K562 (cell line): Measurements from ENCODE around the gene SERPINE2. TPM values are rescaled to one million over a fixed set of nuclear protein-coding genes. Genes with fewer than 3 reads are reported as not detected.

Experiments used
- ATAC-seq: fragments of 200-7000 bp; cut with Tn5 transposase; 3 replicates; pipeline ENCODE4 v1.9.1; 2020; ENCODE audit warnings: moderate library complexity
- BruUV-seq: library from RNA; stranded (reverse); fragments of 400-500 nt; replicated peaks from 2 replicates; lab custom pipeline; 2021; lab: Mats Ljungman, UMichigan
- CTCF ChIA-PET: fragments of 300-600 bp; formaldehyde crosslinking; extraction: SDS; loops from one replicate; lab custom pipeline; 2021; ENCODE audit warnings: low intra/inter-chr PET ratio; lab: Yijun Ruan, JAX
- POLR2A ChIA-PET: fragments of 300-600, 350-650 bp; sonication (Branson Sonifier 250); formaldehyde crosslinking; extraction: SDS; loops from one replicate; lab custom pipeline; 2021; ENCODE audit warnings: antibody characterized with exemption, inconsistent platforms; lab: Yijun Ruan, JAX
- DNase-seq, 4 experiments: peaks; one replicate each; pipeline versions ENCODE4 v3.0.0 to v3.0.0-alpha.2; 2011 to 2018; ENCODE audit warnings: low spot score in 3 of 4, mixed read lengths in 3 of 4; ENCODE audit errors: extremely low read depth in 1 of 4
- FAIRE-seq: peaks from 2 replicates; lab custom pipeline; 2011; peaks lifted over from hg19 to GRCh38; lab: Jason Lieb, UNC
- H2AFZ ChIP-seq: 2 replicates; pipeline ENCODE4 v1.6.0; 2011; ENCODE audit warnings: low read depth, low read length, control low read depth, inconsistent platforms
- H3K27ac ChIP-seq: fragments of 200-600 bp; 3 replicates; pipeline ENCODE4 v1.8.0; 2011; ENCODE audit warnings: low read depth, mild to moderate bottlenecking, control low read depth, inconsistent platforms, low read length, moderate library complexity, mixed read lengths; ENCODE audit errors: extremely low read depth
- H3K27me3 ChIP-seq, 2 experiments: fragments of 300-600 bp in 1 of 2; 2 replicates in 1 of 2; 3 replicates in 1 of 2; pipeline versions ENCODE4 v1.6.0 to v1.8.0; 2011; ENCODE audit warnings: inconsistent platforms in 2 of 2, low read length in 2 of 2, mild to moderate bottlenecking in 1 of 2, mixed read lengths in 1 of 2, moderate library complexity in 1 of 2; ENCODE audit not compliant: control insufficient read depth in 2 of 2, insufficient read depth in 2 of 2
- H3K36me3 ChIP-seq: fragments of 300-600 bp; 3 replicates; pipeline ENCODE4 v1.8.0; 2011; ENCODE audit warnings: mild to moderate bottlenecking, low read length, inconsistent platforms; ENCODE audit not compliant: control insufficient read depth, insufficient read depth
- H3K4me1 ChIP-seq, 2 experiments: fragments of 200-600 bp in 1 of 2; replicated peaks in 1 of 2; 2 replicates in 1 of 2; 3 replicates in 1 of 2; pipeline versions ENCODE4 v1.5.1 to v1.8.0; 2011; ENCODE audit warnings: inconsistent platforms in 2 of 2, low read length in 2 of 2, mild to moderate bottlenecking in 1 of 2, mixed read lengths in 1 of 2, moderate library complexity in 1 of 2; ENCODE audit not compliant: control insufficient read depth in 2 of 2, insufficient read depth in 2 of 2
- H3K4me2 ChIP-seq: 2 replicates; pipeline ENCODE4 v1.6.1; 2011; ENCODE audit warnings: low read length, control low read depth, inconsistent platforms, mixed read lengths; ENCODE audit not compliant: insufficient read depth
- H3K4me3 ChIP-seq: fragments of 200-600 bp; sonication (generic), shearing (Covaris generic); 2 replicates; pipeline ENCODE4 v1.5.1; 2016; ENCODE audit warnings: control low read depth, inconsistent platforms
- H3K79me2 ChIP-seq: fragments of 200-600 bp; 3 replicates; pipeline ENCODE4 v1.8.0; 2011; ENCODE audit warnings: low read length, inconsistent platforms; ENCODE audit not compliant: control insufficient read depth, insufficient read depth
- H3K9ac ChIP-seq, 2 experiments: 2 replicates each; pipeline versions ENCODE4 v1.6.0 to v1.6.1; 2011; ENCODE audit warnings: low read depth in 2 of 2, low read length in 2 of 2, control low read depth in 1 of 2, inconsistent platforms in 1 of 2, mild to moderate bottlenecking in 1 of 2, mixed read lengths in 1 of 2; ENCODE audit not compliant: insufficient read depth in 1 of 2
- H3K9me1 ChIP-seq: one replicate; pipeline ENCODE4 v1.6.0; 2011; ENCODE audit warnings: inconsistent platforms, mild to moderate bottlenecking, low read length, moderate library complexity; ENCODE audit not compliant: control insufficient read depth, insufficient read depth
- H3K9me3 ChIP-seq: replicated peaks from 2 replicates; pipeline ENCODE4 v1.5.1; 2011; ENCODE audit warnings: low read depth, low read length, inconsistent platforms; ENCODE audit not compliant: control insufficient read depth, insufficient read depth
- H4K20me1 ChIP-seq: replicated peaks from 2 replicates; pipeline ENCODE4 v1.6.1; 2011; ENCODE audit warnings: low read length, inconsistent platforms, mixed read lengths; ENCODE audit not compliant: control insufficient read depth, insufficient read depth
- HNRNPUL1 ChIP-seq: fragments of 200-400 bp; formaldehyde crosslinking; IDR thresholded peaks from 2 replicates; pipeline ENCODE4 v1.6.1; 2017; ENCODE audit warnings: low read length
- NELFE ChIP-seq: IDR thresholded peaks from 2 replicates; pipeline ENCODE4 v1.6.1; 2011; ENCODE audit warnings: mild to moderate bottlenecking; ENCODE audit not compliant: insufficient read depth, insufficient read length
- NR3C1 ChIP-seq: sonication (generic); formaldehyde crosslinking; IDR thresholded peaks from 2 replicates; pipeline ENCODE4 v1.8.1; 2022; ENCODE audit warnings: missing genetic modification reagents
- RAD51 ChIP-seq: fragments of 450-650 bp; IDR thresholded peaks from 2 replicates; pipeline ENCODE4 v1.7.1; 2016; ENCODE audit warnings: low read depth, mild to moderate bottlenecking, borderline replicate concordance
- STAT5B ChIP-seq: fragments of 250-450 bp; sonication (Bioruptor Pico); IDR thresholded peaks from 2 replicates; pipeline ENCODE4 v1.8.0; 2021; ENCODE audit warnings: mild to moderate bottlenecking, inconsistent platforms
- ZNF57 ChIP-seq: fragments of 450-650 bp; formaldehyde crosslinking; IDR thresholded peaks from 2 replicates; pipeline ENCODE4 v1.4.0; 2020; ENCODE audit warnings: mild to moderate bottlenecking, moderate library complexity
- WGBS: fragments of 100-300 bp; shearing (Covaris generic); methylation state at CpG from one replicate; pipeline ENCODE4 v1.1.6; 2016; ENCODE audit warnings: low coverage, mixed read lengths; ENCODE audit not compliant: insufficient coverage; ENCODE audit errors: missing lambda C conversion rate; 5-methylcytosine and 5-hydroxymethylcytosine counted together
- in situ Hi-C: fragments of 300-500 bp; cut with MboI; formaldehyde crosslinking; loops from 4 replicates; pipeline ENCODE4 v1.15.0; 2018; ENCODE audit warnings: inconsistent platforms, mixed read lengths
- intact Hi-C: fragments of 100-400 bp; cut with micrococcal nuclease; formaldehyde crosslinking; loops from 2 replicates; pipeline ENCODE4 v1.14.2; 2022
- polyA plus RNA-seq, 8 experiments: library from polyadenylated mRNA; depleted of rRNA in 4 of 8; stranded (reverse) in 5 of 8; unstranded in 3 of 8; fragments of >200 nt; fragmentation: Nextera tagmentation in 2 of 8; fragmentation: Illumina TruSeq in 1 of 8; extraction: Ambion mirVana in 2 of 8; extraction: Trizol in 1 of 8; gene quantifications; 2 replicates each; pipeline versions ENCODE4 v1.2.1 to v1.2.3, GENCODE V29; 2011 to 2014; ENCODE audit warnings: inconsistent platforms in 1 of 8, missing spikeins in 1 of 8
- total RNA-seq, 7 experiments: library from RNA; depleted of rRNA in 6 of 7; stranded (reverse); fragments of >200 nt in 6 of 7; fragmentation: Illumina TruSeq in 2 of 7; extraction: Trizol in 2 of 7; gene quantifications; 2 replicates each; pipeline versions ENCODE4 v1.2.1 to v1.2.3, GENCODE V29; 2011 to 2021; ENCODE audit warnings: low replicate concordance in 1 of 7
- TF ChIP-seq, protein P1 (sequence below): fragments of 200-800 bp; sonication (Bioruptor generic); IDR thresholded peaks from 2 replicates; pipeline ENCODE4 v1.6.1; 2016; ENCODE audit warnings: missing genetic modification characterization, missing compliant biosample characterization
- TF ChIP-seq, protein P2 (sequence below): fragments of 450-650 bp; IDR thresholded peaks from 2 replicates; pipeline ENCODE4 v1.6.1; 2016; ENCODE audit warnings: low read depth

The SERPINE2 gene
- total and polyA plus RNA-seq, 9 of the 15 experiments (the other 6 are each of a cell fraction or from before 2014, with no cell fraction given) = 0.03 to 0.16 (median 0.13) TPM; not detected in 6

DNA sequence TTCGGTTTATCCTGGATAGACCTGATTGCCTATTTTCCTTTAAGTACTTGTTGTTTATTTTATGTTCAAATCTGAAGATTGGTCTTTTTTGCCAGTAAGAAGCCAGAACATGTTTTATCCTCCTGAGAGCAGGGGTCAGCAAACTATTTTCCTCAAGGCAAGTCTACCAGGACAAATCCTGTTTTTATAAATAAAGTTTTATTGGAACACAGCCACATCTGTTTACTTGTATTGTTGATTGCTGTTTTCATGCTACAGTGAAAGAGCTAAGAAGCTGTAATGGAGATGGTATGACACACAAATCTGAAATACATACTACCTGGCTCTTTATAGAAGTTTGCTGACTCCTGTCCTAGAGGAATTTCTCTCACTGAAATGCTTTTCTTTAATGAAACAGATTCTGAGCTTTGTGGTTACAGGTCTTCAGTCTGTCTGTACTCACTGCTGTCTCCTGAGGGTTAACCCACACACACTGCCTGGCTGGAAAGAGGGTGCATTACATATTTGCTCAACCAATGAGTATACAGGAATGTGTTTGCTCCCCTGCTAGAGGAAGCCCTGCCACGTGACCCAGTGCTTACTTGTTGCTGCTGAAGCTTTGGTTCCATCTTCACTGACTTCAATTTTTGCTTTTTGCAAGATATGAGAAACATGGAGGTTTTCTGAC is 59.2 kb downstream of the SERPINE2 start:
- ATAC-seq (no peak), FAIRE-seq (no peak), DNase-seq (no peak)
- no peaks in the 10 kb centered on the region for H4K20me1 ChIP-seq
- no peak overlapping the region for H3K4me3 ChIP-seq
- CTCF ChIA-PET = interaction anchor here (0.6 to 0.7 kb wide), 2 partner anchors 10 to 408 kb away, joined by 3 read pairs; no protein-coding TSS in a partner anchor
- no peak overlapping the region for H2AFZ ChIP-seq
- no TSS peak for BruUV-seq
- H3K79me2 ChIP-seq = no peaks in the 10 kb centered on the region
- POLR2A ChIA-PET = no interaction called here
- no peaks in the 10 kb centered on the region for H3K4me1 ChIP-seq
- no peak overlapping the region for H3K27ac ChIP-seq
- H3K4me2 ChIP-seq = no peak overlapping the region
- in situ Hi-C loops = no loop called here
- H3K9ac ChIP-seq = no peak overlapping the region
- H3K9me3 ChIP-seq = no peaks in the 10 kb centered on the region
- H3K36me3 ChIP-seq = no peaks in the 10 kb centered on the region
- H3K27me3 ChIP-seq = peaks cover 0 to 19% of the 10 kb centered on the region in 2 experiments; a peak in 3 of 5 replicates
- no peaks in the 10 kb centered on the region for H3K9me1 ChIP-seq
- WGBS = 14% methylated on average over 2 of the region's 2 CpGs
- intact Hi-C loops = loop anchor here (10.0 kb wide), 2 partner anchors 375 to 1025 kb away; no protein-coding TSS in a partner anchor
- TF ChIP-seq, protein P1, sequence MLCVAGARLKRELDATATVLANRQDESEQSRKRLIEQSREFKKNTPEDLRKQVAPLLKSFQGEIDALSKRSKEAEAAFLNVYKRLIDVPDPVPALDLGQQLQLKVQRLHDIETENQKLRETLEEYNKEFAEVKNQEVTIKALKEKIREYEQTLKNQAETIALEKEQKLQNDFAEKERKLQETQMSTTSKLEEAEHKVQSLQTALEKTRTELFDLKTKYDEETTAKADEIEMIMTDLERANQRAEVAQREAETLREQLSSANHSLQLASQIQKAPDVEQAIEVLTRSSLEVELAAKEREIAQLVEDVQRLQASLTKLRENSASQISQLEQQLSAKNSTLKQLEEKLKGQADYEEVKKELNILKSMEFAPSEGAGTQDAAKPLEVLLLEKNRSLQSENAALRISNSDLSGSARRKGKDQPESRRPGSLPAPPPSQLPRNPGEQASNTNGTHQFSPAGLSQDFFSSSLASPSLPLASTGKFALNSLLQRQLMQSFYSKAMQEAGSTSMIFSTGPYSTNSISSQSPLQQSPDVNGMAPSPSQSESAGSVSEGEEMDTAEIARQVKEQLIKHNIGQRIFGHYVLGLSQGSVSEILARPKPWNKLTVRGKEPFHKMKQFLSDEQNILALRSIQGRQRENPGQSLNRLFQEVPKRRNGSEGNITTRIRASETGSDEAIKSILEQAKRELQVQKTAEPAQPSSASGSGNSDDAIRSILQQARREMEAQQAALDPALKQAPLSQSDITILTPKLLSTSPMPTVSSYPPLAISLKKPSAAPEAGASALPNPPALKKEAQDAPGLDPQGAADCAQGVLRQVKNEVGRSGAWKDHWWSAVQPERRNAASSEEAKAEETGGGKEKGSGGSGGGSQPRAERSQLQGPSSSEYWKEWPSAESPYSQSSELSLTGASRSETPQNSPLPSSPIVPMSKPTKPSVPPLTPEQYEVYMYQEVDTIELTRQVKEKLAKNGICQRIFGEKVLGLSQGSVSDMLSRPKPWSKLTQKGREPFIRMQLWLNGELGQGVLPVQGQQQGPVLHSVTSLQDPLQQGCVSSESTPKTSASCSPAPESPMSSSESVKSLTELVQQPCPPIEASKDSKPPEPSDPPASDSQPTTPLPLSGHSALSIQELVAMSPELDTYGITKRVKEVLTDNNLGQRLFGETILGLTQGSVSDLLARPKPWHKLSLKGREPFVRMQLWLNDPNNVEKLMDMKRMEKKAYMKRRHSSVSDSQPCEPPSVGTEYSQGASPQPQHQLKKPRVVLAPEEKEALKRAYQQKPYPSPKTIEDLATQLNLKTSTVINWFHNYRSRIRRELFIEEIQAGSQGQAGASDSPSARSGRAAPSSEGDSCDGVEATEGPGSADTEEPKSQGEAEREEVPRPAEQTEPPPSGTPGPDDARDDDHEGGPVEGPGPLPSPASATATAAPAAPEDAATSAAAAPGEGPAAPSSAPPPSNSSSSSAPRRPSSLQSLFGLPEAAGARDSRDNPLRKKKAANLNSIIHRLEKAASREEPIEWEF (CRISPR knock-in tag) = no peak
- no peak for TF ChIP-seq NR3C1 (CRISPR knock-in tag)
- TF ChIP-seq RAD51 = peak; percentile 17; the same call in 1 of the 2 replicates
- TF ChIP-seq ZNF57 = no peak
- TF ChIP-seq NELFE = no peak
- no peak for TF ChIP-seq HNRNPUL1
- TF ChIP-seq STAT5B (CRISPR knock-in tag) = no peak
- TF ChIP-seq, protein P2, sequence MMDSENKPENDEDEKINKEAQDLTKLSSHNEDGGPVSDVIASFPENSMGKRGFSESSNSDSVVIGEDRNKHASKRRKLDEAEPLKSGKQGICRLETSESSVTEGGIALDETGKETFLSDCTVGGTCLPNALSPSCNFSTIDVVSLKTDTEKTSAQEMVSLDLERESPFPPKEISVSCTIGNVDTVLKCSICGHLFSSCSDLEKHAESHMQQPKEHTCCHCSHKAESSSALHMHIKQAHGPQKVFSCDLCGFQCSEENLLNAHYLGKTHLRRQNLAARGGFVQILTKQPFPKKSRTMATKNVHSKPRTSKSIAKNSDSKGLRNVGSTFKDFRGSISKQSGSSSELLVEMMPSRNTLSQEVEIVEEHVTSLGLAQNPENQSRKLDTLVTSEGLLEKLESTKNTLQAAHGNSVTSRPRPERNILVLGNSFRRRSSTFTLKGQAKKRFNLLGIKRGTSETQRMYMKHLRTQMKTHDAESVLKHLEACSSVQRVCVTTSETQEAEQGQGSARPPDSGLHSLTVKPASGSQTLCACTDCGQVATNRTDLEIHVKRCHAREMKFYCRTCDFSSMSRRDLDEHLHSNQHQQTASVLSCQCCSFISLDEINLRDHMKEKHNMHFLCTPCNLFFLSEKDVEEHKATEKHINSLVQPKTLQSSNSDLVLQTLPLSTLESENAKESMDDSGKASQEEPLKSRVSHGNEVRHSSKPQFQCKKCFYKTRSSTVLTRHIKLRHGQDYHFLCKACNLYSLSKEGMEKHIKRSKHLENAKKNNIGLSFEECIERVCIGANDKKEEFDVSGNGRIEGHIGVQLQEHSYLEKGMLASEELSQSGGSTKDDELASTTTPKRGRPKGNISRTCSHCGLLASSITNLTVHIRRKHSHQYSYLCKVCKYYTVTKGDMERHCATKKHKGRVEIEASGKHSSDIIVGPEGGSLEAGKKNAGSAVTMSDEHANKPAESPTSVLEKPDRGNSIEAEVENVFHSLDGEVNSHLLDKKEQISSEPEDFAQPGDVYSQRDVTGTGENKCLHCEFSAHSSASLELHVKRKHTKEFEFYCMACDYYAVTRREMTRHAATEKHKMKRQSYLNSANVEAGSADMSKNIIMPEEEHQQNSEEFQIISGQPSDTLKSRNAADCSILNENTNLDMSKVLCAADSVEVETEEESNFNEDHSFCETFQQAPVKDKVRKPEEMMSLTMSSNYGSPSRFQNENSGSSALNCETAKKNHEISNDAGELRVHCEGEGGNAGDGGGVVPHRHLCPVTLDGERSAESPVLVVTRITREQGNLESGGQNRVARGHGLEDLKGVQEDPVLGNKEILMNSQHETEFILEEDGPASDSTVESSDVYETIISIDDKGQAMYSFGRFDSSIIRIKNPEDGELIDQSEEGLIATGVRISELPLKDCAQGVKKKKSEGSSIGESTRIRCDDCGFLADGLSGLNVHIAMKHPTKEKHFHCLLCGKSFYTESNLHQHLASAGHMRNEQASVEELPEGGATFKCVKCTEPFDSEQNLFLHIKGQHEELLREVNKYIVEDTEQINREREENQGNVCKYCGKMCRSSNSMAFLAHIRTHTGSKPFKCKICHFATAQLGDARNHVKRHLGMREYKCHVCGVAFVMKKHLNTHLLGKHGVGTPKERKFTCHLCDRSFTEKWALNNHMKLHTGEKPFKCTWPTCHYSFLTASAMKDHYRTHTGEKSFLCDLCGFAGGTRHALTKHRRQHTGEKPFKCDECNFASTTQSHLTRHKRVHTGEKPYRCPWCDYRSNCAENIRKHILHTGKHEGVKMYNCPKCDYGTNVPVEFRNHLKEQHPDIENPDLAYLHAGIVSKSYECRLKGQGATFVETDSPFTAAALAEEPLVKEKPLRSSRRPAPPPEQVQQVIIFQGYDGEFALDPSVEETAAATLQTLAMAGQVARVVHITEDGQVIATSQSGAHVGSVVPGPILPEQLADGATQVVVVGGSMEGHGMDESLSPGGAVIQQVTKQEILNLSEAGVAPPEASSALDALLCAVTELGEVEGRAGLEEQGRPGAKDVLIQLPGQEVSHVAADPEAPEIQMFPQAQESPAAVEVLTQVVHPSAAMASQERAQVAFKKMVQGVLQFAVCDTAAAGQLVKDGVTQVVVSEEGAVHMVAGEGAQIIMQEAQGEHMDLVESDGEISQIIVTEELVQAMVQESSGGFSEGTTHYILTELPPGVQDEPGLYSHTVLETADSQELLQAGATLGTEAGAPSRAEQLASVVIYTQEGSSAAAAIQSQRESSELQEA = no peak
